ELF-1 (cell line): Measurements from ENCODE around the gene RGS14.
A peak's percentile ranks its signal among the peaks of the same experiment; 100 is the strongest.

Experiments
- DNase-seq: peaks from one replicate; pipeline ENCODE4 v3.0.0-alpha.2; 2016; ENCODE audit warnings: low read depth, low spot score

RGS14 gene

DNA sequence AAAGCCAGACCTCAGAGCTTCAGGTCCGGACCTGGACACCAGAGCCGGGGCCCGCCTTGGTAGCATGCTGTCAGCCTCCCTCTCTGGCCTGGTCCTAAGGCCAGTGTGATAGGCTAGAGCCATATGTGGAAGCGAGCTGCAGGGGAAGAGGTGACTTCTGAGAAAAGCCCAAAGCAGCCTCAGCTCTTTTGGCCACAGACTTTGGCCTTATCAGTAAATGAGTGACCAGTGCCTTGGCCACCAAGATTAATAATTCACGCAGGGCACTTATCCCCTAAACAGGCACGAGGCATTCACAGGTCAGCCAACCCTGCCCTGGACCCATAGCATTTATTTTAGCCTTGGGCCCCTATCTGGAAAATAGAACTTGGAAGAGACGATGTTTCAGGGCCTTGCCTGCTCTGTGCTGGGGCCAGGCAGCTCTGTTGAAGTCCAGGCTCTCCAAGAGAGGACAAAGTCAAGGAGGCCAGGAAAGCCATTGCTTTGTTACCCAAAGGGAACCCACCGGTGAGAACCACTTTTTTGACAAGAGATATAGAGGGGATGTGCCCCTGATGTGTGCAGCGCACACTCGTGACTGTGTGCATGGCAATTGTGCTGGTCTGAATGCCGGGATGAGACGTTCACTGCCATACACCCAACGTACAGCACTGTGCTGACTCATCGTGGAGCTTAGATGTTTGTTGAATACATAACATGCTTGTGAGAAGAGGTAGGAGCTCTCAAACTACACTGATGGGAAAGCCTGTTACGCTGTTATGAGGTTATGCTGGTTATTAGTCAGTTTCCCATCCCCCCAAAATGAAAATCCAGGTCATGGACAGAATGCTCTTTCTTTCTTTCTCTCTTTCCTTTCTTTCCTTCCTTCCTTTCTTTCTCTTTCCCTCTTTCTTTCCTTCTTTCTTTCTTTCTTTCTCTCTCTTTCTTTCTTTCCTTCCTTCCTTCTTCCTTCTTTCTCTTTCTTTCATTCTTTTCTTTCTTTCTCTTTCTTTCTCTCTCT is 21.5 kb downstream of the RGS14 start:
- no peak for DNase-seq

GRCh38 chr5:177380805-177381126 is 23.0 kb downstream of the RGS14 start:
- DNase-seq = no peak

GRCh38 chr5:177382423-177383029 is 24.8 kb downstream of the RGS14 start:
- DNase-seq = peak; percentile 48

- DNase-seq = no peak
Measured at GRCh38 chr5:177383181-177383580, 25.5 kb downstream of the RGS14 start.

- no peak for DNase-seq
Measured at GRCh38 chr5:177384134-177384533, 26.4 kb downstream of the RGS14 start, which contains the start of gene SLC34A1. Gene SLC34A1, plus strand, starts transcription at chr5:177384434. Its CDS starts 1,308 bp downstream, at chr5:177385742.

DNA sequence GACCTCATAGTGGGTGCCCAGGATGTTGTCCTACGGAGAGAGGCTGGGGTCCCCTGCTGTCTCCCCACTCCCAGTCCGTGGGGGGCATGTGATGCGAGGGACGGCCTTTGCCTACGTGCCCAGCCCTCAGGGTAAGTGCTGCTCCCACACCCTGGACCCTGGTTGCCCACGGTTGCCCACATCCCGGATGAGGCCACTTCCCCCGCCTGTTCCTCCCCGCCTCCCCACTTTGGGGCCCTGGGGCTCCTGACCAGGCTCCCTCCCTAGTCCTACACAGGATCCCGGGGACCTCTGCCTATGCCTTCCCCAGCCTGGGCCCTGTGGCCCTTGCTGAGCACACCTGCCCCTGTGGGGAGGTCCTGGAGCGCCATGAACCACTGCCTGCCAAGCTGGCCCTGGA is 28.0 kb downstream of the RGS14 start:
- DNase-seq = no peak

DNA sequence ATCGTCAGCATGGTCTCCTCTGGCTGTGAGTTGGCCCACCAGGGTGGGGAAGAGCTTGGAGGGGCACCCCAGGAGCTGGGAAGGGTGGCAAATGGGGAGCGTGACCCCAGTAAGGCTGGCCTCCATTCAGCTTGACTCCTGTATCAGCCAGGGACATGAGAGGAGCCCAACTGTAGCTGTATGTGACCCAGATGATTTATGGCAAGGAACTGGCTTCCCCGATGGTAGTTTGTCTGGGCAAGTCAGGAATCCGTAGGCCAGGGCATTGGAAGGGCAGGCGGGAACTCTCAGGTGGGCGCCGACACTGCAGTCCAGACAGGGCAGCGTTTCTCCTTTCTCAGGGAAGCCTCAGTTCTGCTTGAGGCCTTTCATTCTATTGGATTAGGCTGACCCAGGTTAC is 28.8 kb downstream of the RGS14 start:
- DNase-seq = no peak

DNA sequence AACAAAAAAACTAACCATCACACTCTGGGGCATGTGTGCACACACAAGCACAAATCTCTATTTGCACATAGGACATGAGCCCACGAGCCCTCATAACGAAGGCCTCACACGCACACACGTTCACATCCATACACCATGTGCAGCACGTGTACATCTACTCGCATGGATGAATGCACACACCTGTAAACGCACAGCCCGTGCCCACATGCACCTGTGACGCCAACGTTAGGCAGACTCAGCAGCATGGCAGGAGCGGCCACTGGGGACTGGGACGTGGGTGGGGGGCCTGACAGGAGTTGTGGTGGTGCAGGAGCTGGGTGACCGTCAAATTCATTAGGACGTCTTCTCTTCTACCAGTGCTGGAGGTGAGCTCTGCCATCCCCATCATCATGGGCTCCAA is 29.7 kb downstream of the RGS14 start:
- no peak for DNase-seq

DNA sequence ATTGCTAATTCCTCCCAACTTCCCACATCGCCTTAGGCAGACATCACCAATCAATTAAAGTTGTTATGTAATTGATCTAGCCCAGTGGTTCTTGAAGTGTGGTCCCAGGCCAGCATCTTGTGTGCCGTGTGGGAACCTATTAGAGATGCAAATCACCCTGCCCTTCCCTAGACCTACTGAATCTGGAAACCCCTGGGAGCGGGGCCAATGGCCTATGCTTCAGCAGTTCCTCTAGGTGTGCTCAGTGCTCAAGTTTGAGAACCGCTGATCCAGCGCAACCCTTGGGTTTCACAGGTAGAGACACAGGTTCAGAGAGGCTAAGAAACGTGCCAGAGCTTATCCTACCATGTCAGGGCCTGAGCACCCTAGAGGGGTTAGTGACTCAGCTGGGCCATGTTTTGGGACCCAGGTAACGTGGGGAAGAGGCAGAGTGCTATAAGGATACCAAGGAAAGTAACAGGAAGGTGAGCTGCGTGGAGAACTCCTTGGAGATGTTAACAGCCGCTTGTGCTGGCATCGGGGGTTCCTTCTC is 30.9 kb downstream of the RGS14 start:
- DNase-seq = no peak

DNA sequence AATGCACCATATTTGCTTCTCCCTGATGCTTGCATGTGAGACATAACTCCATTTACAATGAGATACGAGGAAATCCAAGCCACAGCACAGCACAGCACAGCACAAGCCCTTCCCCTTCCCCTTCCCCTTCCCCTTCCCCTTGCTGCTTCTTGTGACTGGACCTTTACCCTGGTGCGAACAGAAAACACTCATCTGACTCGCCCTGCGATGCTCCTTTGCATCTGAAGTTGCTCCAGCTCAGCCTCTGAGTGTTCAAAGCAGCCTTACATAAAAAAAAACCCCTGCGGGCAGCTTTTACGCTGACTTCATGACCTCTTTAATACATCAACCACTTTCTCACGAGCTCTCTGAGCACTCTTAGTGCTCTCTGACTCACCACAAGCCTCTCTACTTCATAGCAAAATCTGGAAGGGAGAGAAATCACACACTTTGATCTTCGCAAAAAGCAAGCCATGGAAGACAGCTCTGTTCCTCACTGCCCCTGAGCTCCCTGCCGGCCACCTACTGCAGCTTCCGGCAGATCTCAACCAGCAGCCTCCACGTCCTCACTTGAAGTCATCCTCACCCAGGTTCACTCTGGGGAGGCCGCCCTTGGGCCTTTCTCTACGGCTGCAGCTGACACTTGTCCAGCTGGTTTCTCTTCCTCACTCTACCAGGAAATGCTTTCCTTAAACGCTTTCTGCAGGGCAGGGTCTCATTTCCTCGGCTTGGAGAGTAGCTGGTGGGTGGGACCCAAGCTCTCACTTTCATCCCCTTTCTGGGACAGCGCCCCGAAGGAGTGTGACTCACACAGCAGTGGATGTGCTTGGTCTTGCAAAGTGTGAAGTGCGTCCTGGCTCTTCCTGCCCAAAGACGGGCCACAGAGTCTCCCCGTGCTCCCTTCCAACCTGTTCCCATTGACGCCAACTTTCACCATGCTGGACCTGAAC is 31.8 kb downstream of the RGS14 start:
- DNase-seq = peak; percentile 87

GRCh38 chr5:177390363-177391300 is 32.9 kb downstream of the RGS14 start:
- DNase-seq = peak; percentile 97

DNA sequence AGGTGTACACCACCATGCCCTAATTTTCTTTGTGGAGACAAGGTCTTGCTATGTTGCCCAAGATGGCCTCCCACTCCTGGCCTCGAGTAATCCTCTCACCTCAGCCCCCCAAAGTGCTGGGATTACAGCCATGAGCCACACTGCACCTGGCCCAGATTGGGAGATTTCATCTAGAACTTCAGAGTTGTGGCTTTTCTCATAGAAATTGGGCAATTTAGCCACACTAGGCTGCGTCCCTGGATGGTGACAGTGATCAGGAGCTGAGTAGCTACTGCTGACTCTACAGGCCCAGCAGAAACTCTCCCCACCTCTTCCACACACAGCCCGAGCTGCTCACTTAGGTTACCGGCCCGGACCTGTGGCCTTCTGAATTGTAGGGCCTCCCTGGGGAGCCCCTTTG is 35.0 kb downstream of the RGS14 start:
- DNase-seq = no peak

DNA sequence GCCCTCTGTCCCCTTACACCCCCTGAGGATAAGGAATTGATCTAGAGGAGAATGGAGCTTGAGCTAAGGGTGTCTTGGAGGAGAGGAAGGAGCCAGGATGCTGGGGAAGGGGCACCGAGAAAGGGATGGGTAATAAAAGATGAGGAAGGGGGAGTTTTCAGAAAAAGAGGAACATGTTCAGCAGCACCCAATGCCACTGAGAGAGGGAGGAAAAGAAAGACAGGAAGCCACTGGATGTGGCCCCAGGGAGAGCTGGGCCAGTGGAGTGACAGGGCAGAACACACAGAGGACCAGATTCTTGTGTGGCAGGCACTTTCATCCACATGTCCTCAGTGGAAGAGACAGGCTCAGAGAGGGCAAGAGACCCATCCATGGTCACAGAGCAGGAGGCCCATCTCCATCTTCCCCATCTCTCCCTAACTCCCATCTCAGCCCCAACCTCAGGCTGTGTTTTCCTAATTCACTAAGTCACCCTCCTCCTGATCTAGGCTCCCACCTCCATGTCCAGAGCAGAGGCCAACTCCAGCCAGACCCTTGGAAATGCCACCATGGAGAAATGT is 35.6 kb downstream of the RGS14 start:
- DNase-seq = no peak

- no peak for DNase-seq
Measured at GRCh38 chr5:177393990-177394389, 36.3 kb downstream of the RGS14 start.

DNA sequence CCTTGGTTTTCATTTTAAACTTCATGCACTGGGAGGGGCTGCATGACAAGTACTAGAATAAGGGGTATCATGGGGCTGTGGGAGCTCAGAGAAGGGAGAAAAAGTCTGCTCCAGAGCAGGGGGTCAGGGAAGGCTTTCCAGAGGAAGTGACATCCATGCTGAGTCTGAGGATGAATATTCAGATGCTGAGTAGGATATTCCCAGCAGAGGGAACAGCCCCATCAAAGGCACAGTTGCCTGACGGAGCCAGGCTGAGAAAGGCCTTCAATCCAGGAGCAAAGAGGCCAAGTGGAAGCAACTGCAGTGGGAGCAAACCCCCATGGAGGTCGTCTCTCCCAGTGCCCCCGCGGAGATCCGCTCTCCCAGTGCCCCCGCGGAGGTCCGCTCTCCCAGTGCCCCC is 38.4 kb downstream of the RGS14 start:
- DNase-seq = no peak

- DNase-seq = no peak
Measured at GRCh38 chr5:177396807-177397206, 39.1 kb downstream of the RGS14 start.

DNA sequence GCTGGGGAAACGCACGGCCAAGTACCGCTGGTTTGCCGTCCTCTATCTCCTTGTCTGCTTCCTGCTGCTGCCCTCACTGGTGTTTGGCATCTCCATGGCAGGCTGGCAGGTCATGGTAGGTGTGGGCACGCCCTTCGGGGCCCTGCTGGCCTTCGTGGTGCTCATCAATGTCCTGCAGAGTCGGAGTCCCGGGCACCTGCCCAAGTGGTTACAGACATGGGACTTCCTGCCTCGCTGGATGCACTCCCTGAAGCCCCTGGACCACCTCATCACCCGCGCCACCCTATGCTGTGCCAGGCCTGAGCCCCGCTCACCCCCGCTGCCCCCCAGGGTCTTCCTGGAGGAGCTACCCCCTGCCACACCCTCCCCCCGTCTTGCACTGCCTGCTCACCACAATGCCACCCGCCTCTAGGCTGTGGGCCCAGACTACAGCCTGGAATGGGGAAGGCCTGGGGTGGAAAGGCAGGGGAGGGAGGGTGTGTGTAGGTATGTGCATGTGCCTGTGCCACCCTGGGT is 40.2 kb downstream of the RGS14 start:
- DNase-seq = no peak

DNA sequence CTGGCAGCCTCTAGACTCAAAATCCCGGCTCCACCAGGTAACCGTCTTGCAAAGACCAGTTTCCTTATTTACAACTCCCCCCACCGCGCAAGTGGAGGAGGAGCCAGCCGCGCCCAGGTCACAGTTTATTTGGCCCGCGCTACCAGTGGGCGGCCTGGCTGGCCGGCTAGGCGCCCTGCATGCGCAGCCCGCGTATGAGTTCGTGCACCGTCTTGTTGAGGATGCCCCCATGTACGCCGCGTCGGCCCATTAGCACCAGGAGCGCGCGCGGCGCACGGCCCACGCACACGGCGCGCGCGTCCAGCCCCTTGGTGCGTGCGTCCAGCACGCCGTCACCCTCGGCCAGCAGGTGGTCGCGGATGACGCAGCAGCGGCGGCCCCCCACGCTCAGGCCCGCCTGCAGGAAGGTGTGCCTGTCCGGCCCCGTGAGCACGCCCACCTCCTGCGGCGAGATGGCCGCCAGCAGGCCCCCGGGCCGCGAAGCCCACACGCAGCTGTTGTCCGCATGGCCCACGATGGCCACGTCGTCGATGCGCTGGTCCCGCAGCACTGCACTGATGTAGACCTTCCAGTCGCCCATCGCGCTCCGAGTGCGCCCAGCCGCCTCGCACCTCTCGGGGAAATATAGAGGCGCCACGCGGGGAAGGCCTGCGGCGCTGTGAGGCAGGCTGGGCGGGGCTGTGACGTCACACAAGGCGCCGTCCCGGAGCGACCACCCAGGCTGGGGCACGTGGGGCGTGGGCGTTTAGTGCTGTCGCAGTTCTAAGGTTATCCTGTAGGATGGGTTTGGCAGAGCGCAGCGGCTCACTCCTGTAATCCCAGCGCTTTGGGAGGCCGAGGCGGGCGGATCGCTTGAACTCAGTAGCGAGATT is 42.5 kb downstream of the RGS14 start, which contains the start of gene PFN3:
Gene PFN3, minus strand, starts transcription at position 665 of the 872 bp plus-strand sequence. Its CDS starts 85 bp downstream, at position 580.
- DNase-seq = peak; percentile 80
